Measurements from ENCODE around the gene S100P.

S100P gene

DNA sequence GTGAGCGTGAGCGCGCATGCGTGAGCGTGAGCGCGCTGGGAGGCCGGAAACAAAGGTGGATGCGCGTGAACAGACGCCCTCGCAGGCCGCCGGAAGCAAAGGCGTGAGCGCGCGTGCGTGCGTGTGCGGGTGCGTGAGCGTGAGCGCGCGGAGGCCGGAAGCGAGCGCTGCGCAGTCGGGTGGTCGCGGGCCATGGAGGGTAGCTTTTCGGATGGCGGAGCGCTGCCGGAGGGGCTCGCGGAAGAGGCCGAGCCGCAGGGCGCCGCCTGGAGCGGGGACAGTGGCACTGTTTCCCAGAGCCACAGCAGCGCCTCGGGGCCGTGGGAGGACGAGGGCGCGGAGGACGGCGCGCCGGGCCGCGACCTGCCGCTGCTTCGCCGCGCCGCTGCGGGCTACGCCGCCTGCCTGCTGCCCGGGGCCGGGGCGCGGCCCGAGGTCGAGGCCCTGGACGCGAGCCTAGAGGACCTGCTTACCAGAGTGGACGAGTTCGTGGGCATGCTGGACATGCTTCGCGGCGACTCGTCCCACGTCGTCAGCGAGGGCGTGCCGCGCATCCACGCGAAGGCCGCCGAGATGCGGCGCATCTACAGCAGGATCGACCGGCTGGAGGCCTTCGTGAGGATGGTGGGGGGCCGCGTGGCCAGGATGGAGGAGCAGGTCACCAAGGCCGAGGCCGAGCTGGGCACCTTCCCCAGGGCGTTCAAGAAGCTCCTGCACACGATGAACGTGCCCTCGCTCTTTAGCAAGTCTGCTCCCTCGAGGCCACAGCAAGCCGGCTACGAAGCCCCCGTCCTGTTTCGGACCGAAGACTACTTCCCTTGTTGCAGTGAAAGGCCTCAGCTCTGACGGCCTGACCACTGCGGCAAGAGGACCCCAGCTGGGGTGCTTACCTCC lies 22.6 kb downstream of the S100P start, which contains the start of gene BLOC1S4:
Gene BLOC1S4 (plus strand): TSS at position 157 of the 894 bp plus-strand sequence. CDS start 36 bp downstream, at position 193.
- peak; percentile 96 for DNase-seq (ENCODE audit: low spot score)
- TF ChIP-seq, protein P1, sequence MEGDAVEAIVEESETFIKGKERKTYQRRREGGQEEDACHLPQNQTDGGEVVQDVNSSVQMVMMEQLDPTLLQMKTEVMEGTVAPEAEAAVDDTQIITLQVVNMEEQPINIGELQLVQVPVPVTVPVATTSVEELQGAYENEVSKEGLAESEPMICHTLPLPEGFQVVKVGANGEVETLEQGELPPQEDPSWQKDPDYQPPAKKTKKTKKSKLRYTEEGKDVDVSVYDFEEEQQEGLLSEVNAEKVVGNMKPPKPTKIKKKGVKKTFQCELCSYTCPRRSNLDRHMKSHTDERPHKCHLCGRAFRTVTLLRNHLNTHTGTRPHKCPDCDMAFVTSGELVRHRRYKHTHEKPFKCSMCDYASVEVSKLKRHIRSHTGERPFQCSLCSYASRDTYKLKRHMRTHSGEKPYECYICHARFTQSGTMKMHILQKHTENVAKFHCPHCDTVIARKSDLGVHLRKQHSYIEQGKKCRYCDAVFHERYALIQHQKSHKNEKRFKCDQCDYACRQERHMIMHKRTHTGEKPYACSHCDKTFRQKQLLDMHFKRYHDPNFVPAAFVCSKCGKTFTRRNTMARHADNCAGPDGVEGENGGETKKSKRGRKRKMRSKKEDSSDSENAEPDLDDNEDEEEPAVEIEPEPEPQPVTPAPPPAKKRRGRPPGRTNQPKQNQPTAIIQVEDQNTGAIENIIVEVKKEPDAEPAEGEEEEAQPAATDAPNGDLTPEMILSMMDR (IDR thresholded peaks at IDR 0.05; ENCODE audit: borderline replicate concordance, control extremely low read depth, extremely low read depth, insufficient read depth, missing control alignments) = no peak
- in situ Hi-C loops (cut with MboI; ENCODE audit: low sequenced_read_pairs, unreplicated experiment) = loop anchor here (10.0 to 25.0 kb wide), 2 partner anchors 171 to 349 kb away; partner anchors contain the start of gene GRPEL1

DNA sequence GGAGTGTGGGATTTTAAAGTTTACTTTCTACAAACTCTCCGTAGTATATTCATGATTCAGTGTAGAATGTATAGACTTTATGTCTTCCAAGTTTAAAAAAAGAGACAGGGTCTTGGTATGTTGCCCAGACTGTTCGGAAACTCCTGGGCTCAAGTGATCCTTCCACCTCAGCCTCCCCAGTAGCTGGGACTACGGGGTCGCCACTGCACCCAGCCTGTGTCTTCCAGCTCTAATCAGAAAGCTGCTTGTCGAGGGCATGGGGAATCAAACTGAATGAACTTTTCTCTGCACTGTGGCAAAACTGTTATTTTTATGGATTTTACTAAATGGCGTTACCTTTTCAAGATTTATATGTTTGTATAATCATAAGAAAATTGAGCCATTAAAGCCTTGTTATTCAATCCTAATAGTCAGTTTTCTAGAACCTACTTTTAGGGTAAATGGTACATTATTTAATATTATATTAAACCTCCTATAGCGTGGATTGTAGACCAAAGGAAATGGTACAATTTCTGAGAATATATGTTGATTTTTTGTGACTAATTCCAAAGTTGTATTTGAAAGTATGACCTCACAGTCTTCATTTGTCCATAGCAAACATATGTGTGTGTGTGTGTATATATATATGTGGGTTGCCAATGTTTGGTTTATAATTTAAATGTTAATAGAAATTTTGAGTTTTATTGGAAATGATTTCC lies 23.4 kb downstream of the S100P start:
- TF ChIP-seq, protein P1 (IDR thresholded peaks at IDR 0.05; ENCODE audit: borderline replicate concordance, control extremely low read depth, extremely low read depth, insufficient read depth, missing control alignments) = no peak
- in situ Hi-C loops (cut with MboI; ENCODE audit: low sequenced_read_pairs, unreplicated experiment) = loop anchor here (10.0 to 25.0 kb wide), 2 partner anchors 170 to 348 kb away; partner anchors contain the start of gene GRPEL1
- DNase-seq (ENCODE audit: low spot score) = no peak

DNA sequence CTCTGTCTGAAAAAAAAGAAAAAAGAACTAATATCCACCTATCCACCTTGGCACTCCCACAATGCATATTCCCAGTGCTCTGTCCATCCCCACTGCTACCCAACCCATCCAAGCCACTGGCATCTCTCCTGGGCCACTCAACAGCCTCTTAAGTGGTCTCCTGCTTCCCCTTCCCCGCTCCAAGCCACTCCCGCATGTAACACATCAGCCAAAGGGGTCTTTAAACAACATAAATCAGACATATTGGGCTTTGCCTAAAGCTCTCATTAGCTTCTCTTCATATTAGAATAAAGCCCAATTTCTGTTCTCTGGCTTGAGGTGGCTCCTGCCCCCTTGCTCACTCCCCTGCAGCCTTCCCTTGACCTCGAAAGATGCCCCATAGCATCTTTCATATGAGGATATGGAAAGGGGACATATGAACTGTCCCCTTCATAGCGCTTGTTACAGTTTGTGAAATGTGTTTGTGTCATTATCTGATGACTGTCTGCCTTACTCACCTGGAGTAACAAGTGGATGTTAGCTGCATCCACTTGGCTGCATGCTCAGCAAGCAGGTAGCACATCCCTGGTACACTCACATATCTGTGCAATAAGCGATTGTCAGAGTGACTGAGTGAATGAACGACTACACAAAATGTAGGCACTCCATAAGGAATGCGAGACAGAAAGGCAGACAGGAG lies 25.4 kb downstream of the S100P start:
- DNase-seq (ENCODE audit: low spot score) = no peak
- TF ChIP-seq, protein P1 (IDR thresholded peaks at IDR 0.05; ENCODE audit: borderline replicate concordance, control extremely low read depth, extremely low read depth, insufficient read depth, missing control alignments) = no peak
- in situ Hi-C loops (cut with MboI; ENCODE audit: low sequenced_read_pairs, unreplicated experiment) = loop anchor here (10.0 to 25.0 kb wide), 2 partner anchors 168 to 346 kb away; partner anchors contain the start of gene GRPEL1

DNA sequence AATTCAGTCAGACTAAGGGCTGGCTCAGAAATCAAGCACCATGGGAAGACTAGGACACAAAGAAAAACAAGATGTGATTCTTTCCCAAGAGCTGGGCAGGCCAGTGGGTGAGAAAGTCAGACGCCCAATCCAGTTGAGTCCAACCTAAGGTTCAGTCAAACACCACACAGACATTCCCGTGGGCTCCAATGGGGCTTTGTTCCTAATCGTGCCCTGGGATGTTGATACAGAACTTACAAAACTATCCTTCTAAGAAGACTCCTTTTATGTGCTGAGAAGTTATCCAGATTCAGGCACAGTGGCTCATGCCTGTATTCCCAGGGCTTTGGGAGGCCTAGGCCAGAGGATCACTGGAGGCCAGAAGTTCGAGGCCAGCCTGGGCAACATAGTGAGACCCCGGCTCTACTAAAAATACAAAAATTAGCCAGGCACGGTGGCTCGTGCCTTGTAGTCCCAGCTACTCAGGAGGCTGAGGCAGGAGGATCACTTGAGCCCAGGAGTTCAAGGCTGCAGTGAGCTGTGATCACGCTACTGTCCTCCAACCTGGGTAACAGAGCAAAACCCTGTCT lies 26.0 kb downstream of the S100P start:
- TF ChIP-seq, protein P1 (IDR thresholded peaks at IDR 0.05; ENCODE audit: borderline replicate concordance, control extremely low read depth, extremely low read depth, insufficient read depth, missing control alignments) = no peak
- in situ Hi-C loops (cut with MboI; ENCODE audit: low sequenced_read_pairs, unreplicated experiment) = loop anchor here (10.0 to 25.0 kb wide), 2 partner anchors 168 to 345 kb away; partner anchors contain the start of gene GRPEL1
- no peak for DNase-seq (ENCODE audit: low spot score)

DNA sequence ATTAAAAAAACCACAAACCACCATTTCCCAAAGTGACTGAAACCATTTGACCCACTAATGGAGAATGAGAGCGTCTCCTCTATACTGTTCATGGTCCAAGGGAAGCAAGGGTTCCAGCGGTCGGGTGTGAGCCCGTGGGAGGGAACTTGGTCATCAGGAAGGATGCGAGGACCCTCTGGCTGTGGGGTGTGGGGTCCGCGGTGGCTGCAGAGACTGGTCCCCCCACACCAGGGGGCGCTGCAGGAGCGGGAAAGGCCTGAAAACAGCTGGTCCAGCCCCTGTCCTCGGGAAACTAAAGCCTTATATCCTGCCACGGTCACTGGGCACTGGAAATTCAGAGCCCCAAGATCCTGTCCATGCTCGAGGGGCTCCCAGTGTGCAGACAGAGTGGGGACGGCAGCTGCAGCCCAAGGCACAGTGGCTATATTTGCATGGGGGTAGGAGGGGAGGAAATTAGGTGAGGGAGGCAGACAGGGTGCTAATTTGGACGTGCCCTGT lies 26.6 kb downstream of the S100P start:
- TF ChIP-seq, protein P1 (IDR thresholded peaks at IDR 0.05; ENCODE audit: borderline replicate concordance, control extremely low read depth, extremely low read depth, insufficient read depth, missing control alignments) = peak; percentile 93
- in situ Hi-C loops (cut with MboI; ENCODE audit: low sequenced_read_pairs, unreplicated experiment) = loop anchor here (25.0 kb wide), 1 partner anchor 167 kb away; no protein-coding TSS in a partner anchor
- DNase-seq (ENCODE audit: low spot score) = peak; percentile 91

Measured in GM13976 (cell line).